Measurements from ENCODE around the gene OSMR. TPM values are rescaled to one million over a fixed set of nuclear protein-coding genes. Genes with fewer than 3 reads are reported as not detected.

The OSMR gene
- total RNA-seq, 4 donors from 2014 or later: 32.5 to 52.6 (median 42.6) TPM

GRCh38 chr5:38827525-38827924, 18.3 kb upstream of the OSMR start:
- Histone ChIP-seq H3K27me3 (no peaks in the 10 kb centered on the region), H3K27ac (no peak overlapping the region), H3K9me3 (no peaks in the 10 kb centered on the region), H3K36me3 (peaks cover 0 to 13% of the 10 kb centered on the region in 2 donors), H3K4me1 (peaks cover 0 to 6% (median 0%) of the 10 kb centered on the region in 3 donors), H3K4me3 (no peak overlapping the region)
- 94 to 96% methylated on average over 4 of the region's 4 CpGs for WGBS, 2 donors (ENCODE audit: low coverage in 1 of 2)
- TF ChIP-seq POLR2AphosphoS5 (IDR thresholded peaks at IDR 0.05) (no peak), EP300 (IDR thresholded peaks at IDR 0.05) (no peak), POLR2A (IDR thresholded peaks at IDR 0.05) (no peak), CTCF (IDR thresholded peaks at IDR 0.05) (no peak)
- no peak for ATAC-seq

GRCh38 chr5:38830521-38831051, 15.2 kb upstream of the OSMR start:
- Histone ChIP-seq H3K4me1 (peaks cover 0 to 6% (median 0%) of the 10 kb centered on the region in 3 donors), H3K9me3 (no peaks in the 10 kb centered on the region), H3K27me3 (no peaks in the 10 kb centered on the region), H3K4me3 (no peak overlapping the region), H3K36me3 (peaks cover 0 to 10% of the 10 kb centered on the region in 2 donors), H3K27ac (no peak overlapping the region)
- no peak for TF ChIP-seq CTCF (IDR thresholded peaks at IDR 0.05)
- peak; percentile 17 for TF ChIP-seq POLR2AphosphoS5 (IDR thresholded peaks at IDR 0.05)
- peak; percentile 30 for ATAC-seq
- WGBS, 2 donors (ENCODE audit: low coverage in 1 of 2): 87% methylated on average over 2 of the region's 3 CpGs; no CpG with 5 or more reads in 1 of the 2 donors

GRCh38 chr5:38831117-38831516, 14.7 kb upstream of the OSMR start:
- 67 to 89% methylated on average over 1 to 5 of the region's 5 CpGs for WGBS, 2 donors (ENCODE audit: low coverage in 1 of 2)
- H3K4me1 ChIP-seq: peaks cover 0 to 6% (median 0%) of the 10 kb centered on the region in 3 donors
- no peak overlapping the region for H3K4me3 ChIP-seq
- TF ChIP-seq POLR2A (IDR thresholded peaks at IDR 0.05) (no peak), CTCF (IDR thresholded peaks at IDR 0.05) (no peak), POLR2AphosphoS5 (IDR thresholded peaks at IDR 0.05) (no peak), EP300 (IDR thresholded peaks at IDR 0.05) (no peak)
- H3K36me3 ChIP-seq: peaks cover 0 to 10% of the 10 kb centered on the region in 2 donors
- no peaks in the 10 kb centered on the region for H3K9me3 ChIP-seq
- H3K27me3 ChIP-seq: no peaks in the 10 kb centered on the region
- ATAC-seq: no peak
- no peak overlapping the region for H3K27ac ChIP-seq

- no peak for TF ChIP-seq POLR2AphosphoS5 (IDR thresholded peaks at IDR 0.05)
- no peak for TF ChIP-seq EP300 (IDR thresholded peaks at IDR 0.05)
- TF ChIP-seq CTCF (IDR thresholded peaks at IDR 0.05): peak; percentile 40 to 60 (median 52)
- TF ChIP-seq POLR2A (IDR thresholded peaks at IDR 0.05): no peak
- Histone ChIP-seq H3K9me3 (no peaks in the 10 kb centered on the region), H3K4me3 (no peak overlapping the region), H3K27me3 (no peaks in the 10 kb centered on the region), H3K36me3 (peaks cover 0 to 8% of the 10 kb centered on the region in 2 donors), H3K27ac (no peak overlapping the region), H3K4me1 (peaks cover 0 to 6% (median 0%) of the 10 kb centered on the region in 3 donors)
- 86% methylated on average over 1 of the region's 3 CpGs; no CpG with 5 or more reads in 1 of the 2 donors for WGBS, 2 donors (ENCODE audit: low coverage in 1 of 2)
- no peak for ATAC-seq
Measured at GRCh38 chr5:38831909-38832308, 13.9 kb upstream of the OSMR start.

GRCh38 chr5:38832810-38833209, 13.0 kb upstream of the OSMR start:
- Histone ChIP-seq H3K27ac (no peak overlapping the region), H3K27me3 (no peaks in the 10 kb centered on the region), H3K36me3 (no peaks in the 10 kb centered on the region), H3K4me1 (peaks cover 0 to 7% (median 0%) of the 10 kb centered on the region in 3 donors), H3K4me3 (no peak overlapping the region), H3K9me3 (no peaks in the 10 kb centered on the region)
- 85 to 90% methylated on average over 4 of the region's 4 CpGs for WGBS, 2 donors (ENCODE audit: low coverage in 1 of 2)
- ATAC-seq: no peak
- no peak for TF ChIP-seq POLR2A (IDR thresholded peaks at IDR 0.05)
- no peak for TF ChIP-seq EP300 (IDR thresholded peaks at IDR 0.05)
- TF ChIP-seq CTCF (IDR thresholded peaks at IDR 0.05): no peak
- no peak for TF ChIP-seq POLR2AphosphoS5 (IDR thresholded peaks at IDR 0.05)

Measured in gastroesophageal sphincter (tissue), 4 donors.